ENCODE measurements around the gene GRIA1.

DNA sequence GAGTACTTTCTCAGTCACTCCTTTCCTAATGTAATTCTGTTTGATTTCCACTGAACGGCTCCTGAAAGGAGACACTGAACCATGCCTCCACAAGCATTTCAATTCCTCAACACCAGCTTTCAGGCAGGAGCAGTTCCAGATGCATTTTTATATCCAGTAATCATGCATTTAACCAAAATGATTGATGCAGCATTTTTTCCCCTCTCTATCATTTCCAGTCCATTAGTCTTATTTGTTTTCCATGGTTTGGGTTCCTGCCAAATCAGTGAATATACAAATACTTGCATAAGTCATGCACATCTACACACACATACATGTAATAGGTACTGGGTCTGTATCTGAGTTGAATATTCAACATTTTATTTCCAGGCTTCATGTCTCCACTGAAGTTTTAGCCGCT lies 122.7 kb downstream of the GRIA1 start:
- no peak for TF ChIP-seq POLR2A (IDR thresholded peaks at IDR 0.05; ENCODE audit: low read depth)
- TF ChIP-seq, protein P1, sequence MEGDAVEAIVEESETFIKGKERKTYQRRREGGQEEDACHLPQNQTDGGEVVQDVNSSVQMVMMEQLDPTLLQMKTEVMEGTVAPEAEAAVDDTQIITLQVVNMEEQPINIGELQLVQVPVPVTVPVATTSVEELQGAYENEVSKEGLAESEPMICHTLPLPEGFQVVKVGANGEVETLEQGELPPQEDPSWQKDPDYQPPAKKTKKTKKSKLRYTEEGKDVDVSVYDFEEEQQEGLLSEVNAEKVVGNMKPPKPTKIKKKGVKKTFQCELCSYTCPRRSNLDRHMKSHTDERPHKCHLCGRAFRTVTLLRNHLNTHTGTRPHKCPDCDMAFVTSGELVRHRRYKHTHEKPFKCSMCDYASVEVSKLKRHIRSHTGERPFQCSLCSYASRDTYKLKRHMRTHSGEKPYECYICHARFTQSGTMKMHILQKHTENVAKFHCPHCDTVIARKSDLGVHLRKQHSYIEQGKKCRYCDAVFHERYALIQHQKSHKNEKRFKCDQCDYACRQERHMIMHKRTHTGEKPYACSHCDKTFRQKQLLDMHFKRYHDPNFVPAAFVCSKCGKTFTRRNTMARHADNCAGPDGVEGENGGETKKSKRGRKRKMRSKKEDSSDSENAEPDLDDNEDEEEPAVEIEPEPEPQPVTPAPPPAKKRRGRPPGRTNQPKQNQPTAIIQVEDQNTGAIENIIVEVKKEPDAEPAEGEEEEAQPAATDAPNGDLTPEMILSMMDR (IDR thresholded peaks at IDR 0.05), result no peak
